OCI-LY7 (cell line): ENCODE measurements around the gene PSMD6.

ENCODE experiments used
- CTCF ChIP-seq: fragments of 200-600 bp; sonication (generic); conservative IDR thresholded peaks from 2 replicates; pipeline ENCODE4 v1.5.1; 2014; ENCODE audit warnings: mild to moderate bottlenecking, antibody characterized with exemption, low read length, moderate library complexity, mixed read lengths
- EZH2phosphoT487 ChIP-seq: fragments of 200-600 bp; sonication (generic); IDR thresholded peaks from 2 replicates; pipeline ENCODE4 v1.6.1; 2018; ENCODE audit warnings: low read depth, borderline replicate concordance, mild to moderate bottlenecking, mixed run types, antibody characterized with exemption, low read length, moderate library complexity, mixed read lengths

DNA sequence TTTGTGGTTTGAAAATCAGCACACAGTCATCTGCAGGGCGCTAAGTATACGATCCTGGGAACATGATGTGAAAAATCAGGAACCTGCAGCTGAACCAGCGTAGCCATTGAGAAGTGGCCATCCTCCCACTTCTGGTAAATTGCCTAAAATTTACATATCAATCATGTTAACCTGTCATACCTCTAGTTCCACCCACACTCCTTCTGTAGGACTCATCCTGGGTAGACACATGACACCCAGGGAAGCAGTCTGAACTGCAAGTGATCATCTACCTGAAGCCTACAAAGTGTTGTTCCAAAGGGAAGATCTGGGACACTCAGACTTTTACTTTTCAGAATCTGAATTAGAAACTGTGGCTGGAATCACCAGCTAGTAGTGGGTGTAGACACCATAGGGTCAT lies 5.5 kb upstream of the PSMD6 start:
- TF ChIP-seq CTCF, result no peak
- no peak for TF ChIP-seq EZH2phosphoT487
